Pancreas (tissue), 10 donors: ENCODE results near the gene RNF19B. TPM values are rescaled to one million over a fixed set of nuclear protein-coding genes. Genes with fewer than 3 reads are reported as not detected.
A peak's percentile ranks its signal among the peaks of the same experiment; 100 is the strongest.

Experiments
- ATAC-seq, 4 donors: fragments of 200-7000 bp; cut with Tn5 transposase; one replicate each; pipeline versions ENCODE4 v1.8.0 to v1.9.1; 2020; ENCODE audit warnings: mild to moderate bottlenecking in 4 of 4, moderate library complexity in 4 of 4
- DNase-seq, 6 donors: peaks; one replicate each; pipeline ENCODE4 v3.0.0-alpha.2; 2020
- FAIRE-seq: peaks from 2 replicates; lab custom pipeline; 2012; peaks lifted over from hg19 to GRCh38; lab: Jason Lieb, UNC
- H3K27ac ChIP-seq, 4 donors: fragments of 200-600 bp; sonication (generic); 1 replicate in 3 of 4; 2 replicates in 1 of 4; pipeline versions ENCODE4 v1.5.0 to v1.8.0; 2020
- H3K27me3 ChIP-seq, 4 donors: fragments of 200-600 bp; one replicate each; pipeline ENCODE4 v1.8.0; 2021
- H3K36me3 ChIP-seq, 3 donors: fragments of 200-600 bp; sonication (generic) in 1 of 3; one replicate each; pipeline versions ENCODE4 v1.5.0 to v1.8.0; 2020 to 2021
- H3K4me1 ChIP-seq, 3 donors: fragments of 200-600 bp; one replicate each; pipeline ENCODE4 v1.8.0; 2021
- H3K4me3 ChIP-seq, 4 donors: fragments of 200-600 bp; sonication (generic) in 2 of 4; one replicate each; pipeline versions ENCODE4 v1.5.0 to v1.8.0; 2020 to 2021
- H3K9me3 ChIP-seq, 4 donors: fragments of 200-600 bp; one replicate each; pipeline ENCODE4 v1.8.0; 2021
- CTCF ChIP-seq, 4 donors: fragments of 200-600 bp; sonication (generic) in 3 of 4; IDR thresholded peaks; one replicate each; pipeline versions ENCODE4 v1.5.0 to v1.8.0; 2021; ENCODE audit warnings: antibody characterized with exemption in 4 of 4
- WGBS, 2 donors: extraction: QIAGEN DNeasy Blood & Tissue Kit; methylation state at CpG; one replicate each; pipeline ENCODE4 v1.1.7; 2013; 5-methylcytosine and 5-hydroxymethylcytosine counted together
- intact Hi-C, 3 donors: fragments of 100-400 bp; cut with DNase I; formaldehyde crosslinking; loops; one replicate each; pipeline versions ENCODE4 v1.11.1 to v1.14.2; 2022
- polyA plus RNA-seq, 2 donors: library from polyadenylated mRNA; stranded (reverse); fragments of 200-250 nt; gene quantifications; one replicate each; pipeline ENCODE4 v1.2.3, GENCODE V29; 2013
- total RNA-seq, 6 donors: library from RNA; stranded (reverse); fragmentation: NEBNext Ultra II Directional in 4 of 6; extraction: Animal tissue kit (Norgen Biotek cat#: 25700) in 4 of 6; gene quantifications; one replicate each; pipeline versions ENCODE4 v1.2.1 to v1.2.4, GENCODE V29; 2021 to 2023
- donor health status: healthy with polysubstance abuse.
- donor health status: DM: no; HTN: no; CAD: no; lungs with moderate emphysema.
- donor health status: DM: no; HTN: no; CAD: no.
- donor health status: control.
- donor health status: control.
- donor health status: Bipolar disorder and iron deficiency.
- donor health status: DM: yes; HTN: yes; CAD: no.
- donor health status: DM: no; HTN: no; CAD: no.
- donor health status: DM: no; HTN: no; CAD: no.
- donor health status: DM: yes; HTN: yes; CAD: no.

The RNF19B gene
- total and polyA plus RNA-seq, 8 donors = 2.3 to 16.3 (median 8.0) TPM

- Histone ChIP-seq H3K9me3 (no peaks in the 10 kb centered on the region), H3K4me1 (peaks cover 0 to 27% (median 12%) of the 10 kb centered on the region in 3 donors), H3K27me3 (no peaks in the 10 kb centered on the region), H3K4me3 (no peak overlapping the region), H3K36me3 (no peaks in the 10 kb centered on the region), H3K27ac (no peak overlapping the region)
- 90 to 91% methylated on average over 1 of the region's 1 CpG for WGBS, 2 donors
- intact Hi-C loops = no loop called here
- no peak for ATAC-seq
- TF ChIP-seq CTCF (IDR thresholded peaks at IDR 0.05) = no peak
- DNase-seq = no peak
- no peak for FAIRE-seq
Observed at GRCh38 chr1:32958827-32959226, 5.8 kb downstream of the RNF19B start.

GRCh38 chr1:32957017-32957416 lies 7.6 kb downstream of the RNF19B start:
- Histone ChIP-seq H3K36me3 (no peaks in the 10 kb centered on the region), H3K27me3 (no peaks in the 10 kb centered on the region), H3K9me3 (no peaks in the 10 kb centered on the region), H3K4me1 (peaks cover 0 to 17% (median 3%) of the 10 kb centered on the region in 3 donors), H3K27ac (no peak overlapping the region), H3K4me3 (no peak overlapping the region)
- WGBS, 2 donors = 85 to 92% methylated on average over 3 of the region's 3 CpGs
- DNase-seq (no peak), FAIRE-seq (no peak), ATAC-seq (no peak)
- intact Hi-C loops = no loop called here
- no peak for TF ChIP-seq CTCF (IDR thresholded peaks at IDR 0.05)

GRCh38 chr1:32954168-32954567 lies 10.4 kb downstream of the RNF19B start:
- H3K36me3 ChIP-seq = no peaks in the 10 kb centered on the region
- WGBS, 2 donors = 88 to 90% methylated on average over 6 of the region's 6 CpGs
- no peaks in the 10 kb centered on the region for H3K27me3 ChIP-seq
- H3K4me3 ChIP-seq = no peak overlapping the region
- DNase-seq = no peak
- FAIRE-seq = no peak
- no peak for ATAC-seq
- H3K9me3 ChIP-seq = no peaks in the 10 kb centered on the region
- H3K4me1 ChIP-seq = peaks cover 0 to 9% (median 8%) of the 10 kb centered on the region in 3 donors
- intact Hi-C loops = no loop called here
- no peak overlapping the region for H3K27ac ChIP-seq
- no peak for TF ChIP-seq CTCF (IDR thresholded peaks at IDR 0.05)

GRCh38 chr1:32953495-32953894 lies 11.1 kb downstream of the RNF19B start:
- ATAC-seq (no peak), FAIRE-seq (no peak), DNase-seq (no peak)
- no peaks in the 10 kb centered on the region for H3K27me3 ChIP-seq
- peaks cover 0 to 14% (median 13%) of the 10 kb centered on the region in 3 donors for H3K4me1 ChIP-seq
- no peaks in the 10 kb centered on the region for H3K36me3 ChIP-seq
- intact Hi-C loops = no loop called here
- no peak overlapping the region for H3K4me3 ChIP-seq
- 36 to 47% methylated on average over 1 of the region's 1 CpG for WGBS, 2 donors
- H3K27ac ChIP-seq = no peak overlapping the region
- no peak for TF ChIP-seq CTCF (IDR thresholded peaks at IDR 0.05)
- no peaks in the 10 kb centered on the region for H3K9me3 ChIP-seq

GRCh38 chr1:32949519-32949918 lies 15.1 kb downstream of the RNF19B start:
- Histone ChIP-seq H3K36me3 (peaks cover 0 to 11% (median 0%) of the 10 kb centered on the region in 3 donors), H3K4me3 (no peak overlapping the region), H3K9me3 (no peaks in the 10 kb centered on the region), H3K4me1 (peaks cover 0 to 22% (median 21%) of the 10 kb centered on the region in 3 donors), H3K27ac (peak overlapping the region in 3 of 4 donors; percentile 16 to 85 (median 62)), H3K27me3 (no peaks in the 10 kb centered on the region)
- no peak for DNase-seq
- intact Hi-C loops = no loop called here
- TF ChIP-seq CTCF (IDR thresholded peaks at IDR 0.05) = no peak
- peak; percentile 61 to 74 (median 68) for ATAC-seq
- no peak for FAIRE-seq
- WGBS, 2 donors = 22 to 29% methylated on average over 5 of the region's 5 CpGs
